ENCODE data around the gene NUP85. TPM values are rescaled to one million over a fixed set of nuclear protein-coding genes. Genes with fewer than 3 reads are reported as not detected.
A peak's percentile ranks its signal among the peaks of the same experiment; 100 is the strongest.
"Not testable (repeated sequence)": the region's sequence is repeated elsewhere in the genome, so short reads cannot be mapped to it uniquely, and the experiment has no call there.

NUP85 gene
- total RNA-seq, 1 donor from 2014 or later: 43.0 TPM

GRCh38 chr17:75241502-75241901, 36.0 kb downstream of the NUP85 start:
- no peak for ATAC-seq

GRCh38 chr17:75241996-75242460, 36.5 kb downstream of the NUP85 start:
- ATAC-seq: no peak

GRCh38 chr17:75242461-75243042, 37.1 kb downstream of the NUP85 start:
- peak; percentile 15 for ATAC-seq

GRCh38 chr17:75244133-75244866, 38.8 kb downstream of the NUP85 start:
- ATAC-seq: peak; percentile 27

- ATAC-seq: no peak
Measured at GRCh38 chr17:75245011-75245410, 39.5 kb downstream of the NUP85 start.

GRCh38 chr17:75246404-75246803, 40.9 kb downstream of the NUP85 start:
- ATAC-seq: no peak

- no peak for ATAC-seq
Measured at GRCh38 chr17:75249564-75249963, 44.1 kb downstream of the NUP85 start.

GRCh38 chr17:75250009-75250471, 44.6 kb downstream of the NUP85 start:
- peak; percentile 84 for ATAC-seq

GRCh38 chr17:75252039-75252816, 46.7 kb downstream of the NUP85 start:
- ATAC-seq: peak; percentile 58

- ATAC-seq: not testable (repeated sequence)
Measured at GRCh38 chr17:75255954-75256698, 50.6 kb downstream of the NUP85 start.

GRCh38 chr17:75257228-75257627, 51.7 kb downstream of the NUP85 start:
- ATAC-seq: not testable (repeated sequence)

GRCh38 chr17:75260641-75261335, 55.3 kb downstream of the NUP85 start:
- ATAC-seq: peak; percentile 17

GRCh38 chr17:75261336-75262111, 56.0 kb downstream of the NUP85 start, which contains the start of the genes GGA3 and MRPS7:
Gene GGA3, minus strand, starts transcription at chr17:75261606. Its CDS starts 19 bp downstream, at chr17:75261587.
Gene MRPS7, plus strand, starts transcription at chr17:75261879. Its CDS starts 22 bp downstream, at chr17:75261901.
- peak; percentile 94 for ATAC-seq

GRCh38 chr17:75262112-75262606, 56.7 kb downstream of the NUP85 start:
- peak; percentile 4 for ATAC-seq

- ATAC-seq: no peak
Measured at GRCh38 chr17:75263055-75263454, 57.6 kb downstream of the NUP85 start.

- ATAC-seq: no peak
Measured at GRCh38 chr17:75265614-75266315, 60.3 kb downstream of the NUP85 start.

- ATAC-seq: no peak
Measured at GRCh38 chr17:75266316-75267152, 61.1 kb downstream of the NUP85 start.

- ATAC-seq: no peak
Measured at GRCh38 chr17:75267153-75267410, 61.6 kb downstream of the NUP85 start.
